Endodermal cell (in vitro differentiated cells): ENCODE data around the gene ZNRF2. TPM values are rescaled to one million over a fixed set of nuclear protein-coding genes. Genes with fewer than 3 reads are reported as not detected.

ENCODE experiments used
- DNase-seq: peaks from one replicate; pipeline ENCODE4 v3.0.0-alpha.2; 2017
- H3K27ac ChIP-seq: 2 replicates; pipeline ENCODE4 v1.5.1; 2013; ENCODE audit warnings: mild to moderate bottlenecking, low read depth, low read length, moderate library complexity
- H3K27me3 ChIP-seq: 2 replicates; pipeline ENCODE4 v1.6.1; 2013; ENCODE audit warnings: mild to moderate bottlenecking, low read length, moderate library complexity; ENCODE audit not compliant: insufficient read depth, control insufficient read depth, poor library complexity, severe bottlenecking
- H3K36me3 ChIP-seq: 2 replicates; pipeline ENCODE4 v1.7.0; 2013; ENCODE audit warnings: mild to moderate bottlenecking, low read length, moderate library complexity; ENCODE audit not compliant: control insufficient read depth, insufficient read depth
- H3K4me1 ChIP-seq: one replicate; pipeline ENCODE4 v1.7.0; 2013; ENCODE audit warnings: low read length; ENCODE audit not compliant: control insufficient read depth, insufficient read depth
- H3K4me3 ChIP-seq: 2 replicates; pipeline ENCODE4 v1.5.1; 2013; ENCODE audit warnings: mild to moderate bottlenecking, low read length, moderate library complexity
- H3K9ac ChIP-seq: 2 replicates; pipeline ENCODE4 v1.6.1; 2013; ENCODE audit warnings: mild to moderate bottlenecking, low read length, moderate library complexity; ENCODE audit not compliant: poor library complexity, severe bottlenecking; ENCODE audit errors: extremely low read depth
- H3K9me3 ChIP-seq: 2 replicates; pipeline ENCODE4 v1.6.1; 2013; ENCODE audit warnings: mild to moderate bottlenecking, low read length, moderate library complexity; ENCODE audit not compliant: control insufficient read depth
- H3K27ac Mint-ChIP-seq: 2 replicates; pipeline ENCODE4 v1.8.0; 2020; ENCODE audit warnings: mixed read lengths
- H3K27me3 Mint-ChIP-seq: 2 replicates; pipeline ENCODE4 v1.8.0; 2021; ENCODE audit warnings: mild to moderate bottlenecking, mixed read lengths; ENCODE audit not compliant: insufficient read depth
- H3K36me3 Mint-ChIP-seq: 2 replicates; pipeline ENCODE4 v1.8.0; 2020; ENCODE audit warnings: low read depth, mixed read lengths
- H3K4me1 Mint-ChIP-seq: 2 replicates; pipeline ENCODE4 v1.8.0; 2020; ENCODE audit warnings: mixed read lengths
- H3K4me3 Mint-ChIP-seq: 2 replicates; pipeline ENCODE4 v1.8.0; 2020; ENCODE audit warnings: mild to moderate bottlenecking, moderate library complexity, mixed read lengths
- H3K9me3 Mint-ChIP-seq: 2 replicates; pipeline ENCODE4 v1.8.0; 2020; ENCODE audit warnings: mild to moderate bottlenecking, mixed read lengths
- WGBS, 2 experiments: methylation state at CpG; one replicate each; pipeline versions ENCODE4 v1.1.5 to v1.1.7; 2013; ENCODE audit warnings: missing lambda C conversion rate in 2 of 2, mixed read lengths in 1 of 2; ENCODE audit not compliant: insufficient coverage in 1 of 2, insufficient read length in 1 of 2; 5-methylcytosine and 5-hydroxymethylcytosine counted together
- total RNA-seq, 2 donors: library from RNA; stranded (reverse); fragmentation: NEBNext Ultra II Directional in 1 of 2; extraction: Animal tissue kit (Norgen Biotek cat#: 25700) in 1 of 2; gene quantifications; 2 replicates in 1 of 2; 3 replicates in 1 of 2; pipeline ENCODE4 v1.2.1, GENCODE V29; 2021
- TF ChIP-seq, protein P1 (sequence below): fragments of 200-600 bp; sonication (generic); conservative IDR thresholded peaks from 2 replicates; pipeline ENCODE4 v1.5.0; 2021; ENCODE audit warnings: antibody characterized with exemption, mild to moderate bottlenecking

ZNRF2 gene
- total RNA-seq, 2 donors from 2014 or later = 15.5 to 20.9 TPM

DNA sequence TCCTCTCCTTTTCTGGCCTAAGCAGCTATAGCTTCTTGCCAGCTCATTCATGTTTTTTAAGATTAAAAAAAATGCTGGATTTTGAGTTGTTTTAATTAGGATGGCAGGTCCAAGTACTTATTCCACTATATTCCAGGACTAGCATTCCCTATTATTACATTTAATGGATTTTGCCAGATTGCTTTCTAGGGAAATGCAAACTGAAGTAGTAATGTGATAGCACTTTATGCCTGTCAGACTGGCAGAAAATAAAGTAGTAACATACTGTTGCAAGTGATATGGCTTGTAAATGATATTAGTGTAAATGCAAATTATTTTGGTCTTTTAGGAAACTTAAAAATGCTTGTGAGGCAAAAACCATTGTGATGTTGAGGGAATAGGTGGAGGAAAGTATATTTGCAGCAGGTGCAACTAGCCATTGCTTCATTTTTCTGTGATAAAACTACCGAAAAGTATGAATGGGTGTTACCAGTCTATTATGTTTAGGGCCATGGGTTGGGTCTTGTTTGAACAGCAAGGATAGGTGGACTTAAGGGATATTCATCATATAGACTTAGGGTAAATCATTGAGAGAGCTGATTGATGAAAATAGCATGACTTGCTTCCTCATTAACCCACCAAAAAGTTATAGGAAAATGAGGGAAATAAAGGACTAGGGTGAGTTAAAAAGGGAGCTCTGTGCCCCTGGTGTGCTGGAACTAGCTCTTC lies 19.9 kb downstream of the ZNRF2 start:
- DNase-seq = no peak
- no peak overlapping the region for H3K27ac ChIP-seq
- TF ChIP-seq, protein P1, sequence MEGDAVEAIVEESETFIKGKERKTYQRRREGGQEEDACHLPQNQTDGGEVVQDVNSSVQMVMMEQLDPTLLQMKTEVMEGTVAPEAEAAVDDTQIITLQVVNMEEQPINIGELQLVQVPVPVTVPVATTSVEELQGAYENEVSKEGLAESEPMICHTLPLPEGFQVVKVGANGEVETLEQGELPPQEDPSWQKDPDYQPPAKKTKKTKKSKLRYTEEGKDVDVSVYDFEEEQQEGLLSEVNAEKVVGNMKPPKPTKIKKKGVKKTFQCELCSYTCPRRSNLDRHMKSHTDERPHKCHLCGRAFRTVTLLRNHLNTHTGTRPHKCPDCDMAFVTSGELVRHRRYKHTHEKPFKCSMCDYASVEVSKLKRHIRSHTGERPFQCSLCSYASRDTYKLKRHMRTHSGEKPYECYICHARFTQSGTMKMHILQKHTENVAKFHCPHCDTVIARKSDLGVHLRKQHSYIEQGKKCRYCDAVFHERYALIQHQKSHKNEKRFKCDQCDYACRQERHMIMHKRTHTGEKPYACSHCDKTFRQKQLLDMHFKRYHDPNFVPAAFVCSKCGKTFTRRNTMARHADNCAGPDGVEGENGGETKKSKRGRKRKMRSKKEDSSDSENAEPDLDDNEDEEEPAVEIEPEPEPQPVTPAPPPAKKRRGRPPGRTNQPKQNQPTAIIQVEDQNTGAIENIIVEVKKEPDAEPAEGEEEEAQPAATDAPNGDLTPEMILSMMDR = no peak
- H3K27me3 ChIP-seq = no peaks in the 10 kb centered on the region
- H3K9me3 ChIP-seq = no peaks in the 10 kb centered on the region
- Mint-ChIP-seq H3K27ac (no peak overlapping the region), H3K27me3 (no peaks in the 10 kb centered on the region), H3K4me1 (peaks cover 31% of the 10 kb centered on the region), H3K9me3 (no peaks in the 10 kb centered on the region), H3K36me3 (no peaks in the 10 kb centered on the region), H3K4me3 (no peak overlapping the region)
- H3K4me3 ChIP-seq = no peak overlapping the region
- H3K4me1 ChIP-seq = peaks cover 3% of the 10 kb centered on the region
- no peaks in the 10 kb centered on the region for H3K36me3 ChIP-seq
- no peak overlapping the region for H3K9ac ChIP-seq
- 95 to 100% methylated on average over 1 of the region's 1 CpG for WGBS, 2 experiments

DNA sequence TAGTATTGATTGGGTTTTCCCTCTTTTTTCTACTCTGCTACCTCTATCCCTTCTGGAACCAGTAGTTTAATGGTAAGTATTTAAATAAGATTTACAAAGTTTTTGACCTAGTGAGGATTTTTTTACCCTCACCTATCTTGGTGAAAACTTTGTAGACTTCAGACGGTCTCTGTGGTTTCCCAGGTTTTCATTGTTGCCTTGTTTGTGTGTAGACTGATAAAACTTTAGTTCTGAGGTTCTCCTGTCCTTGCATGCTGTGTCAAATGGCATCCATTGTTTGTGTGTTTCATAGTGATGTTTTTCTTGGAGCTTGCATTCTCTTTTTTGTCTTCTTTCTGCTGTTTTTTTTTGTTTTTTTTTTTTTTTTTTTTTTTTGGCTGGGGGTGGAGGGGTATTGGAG lies 22.6 kb downstream of the ZNRF2 start:
- 35% methylated on average over 1 of the region's 1 CpG; no CpG with 5 or more reads in 1 of the 2 experiments for WGBS, 2 experiments
- peak overlapping the region; percentile 28 for H3K27ac Mint-ChIP-seq
- no peaks in the 10 kb centered on the region for H3K9me3 Mint-ChIP-seq
- H3K4me1 Mint-ChIP-seq = peaks cover 39% of the 10 kb centered on the region
- no peak overlapping the region for H3K27ac ChIP-seq
- H3K36me3 ChIP-seq = no peaks in the 10 kb centered on the region
- peaks cover 3% of the 10 kb centered on the region for H3K4me1 ChIP-seq
- H3K27me3 ChIP-seq = no peaks in the 10 kb centered on the region
- H3K36me3 Mint-ChIP-seq = no peaks in the 10 kb centered on the region
- H3K9ac ChIP-seq = no peak overlapping the region
- no peaks in the 10 kb centered on the region for H3K27me3 Mint-ChIP-seq
- peak overlapping the region; percentile 34 for H3K4me3 Mint-ChIP-seq
- TF ChIP-seq, protein P1 = no peak
- no peak for DNase-seq
- H3K9me3 ChIP-seq = no peaks in the 10 kb centered on the region
- H3K4me3 ChIP-seq = peak overlapping the region; percentile 6

DNA sequence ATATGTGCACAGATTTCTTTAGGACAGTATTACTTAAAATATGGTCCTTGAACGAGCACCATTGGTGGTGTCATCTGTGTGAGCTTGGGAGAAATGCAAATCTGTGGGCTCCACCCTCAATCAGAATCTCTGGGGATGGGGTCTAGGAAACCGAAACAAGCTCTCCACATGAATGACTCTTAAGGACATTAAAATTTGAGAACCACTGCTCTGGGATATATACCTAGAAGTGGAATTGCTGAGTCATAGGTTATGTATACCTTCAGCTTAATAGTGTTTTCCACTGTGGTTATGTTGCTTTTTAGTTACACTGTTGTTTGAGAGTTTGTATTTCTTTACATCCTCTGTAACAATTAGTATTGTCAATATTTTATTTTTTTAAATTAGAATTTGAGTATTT lies 24.0 kb downstream of the ZNRF2 start:
- TF ChIP-seq, protein P1 = no peak
- no peak overlapping the region for H3K27ac Mint-ChIP-seq
- peaks cover 43% of the 10 kb centered on the region for H3K4me1 Mint-ChIP-seq

More for the DNA sequence above, 24.0 kb downstream of the ZNRF2 start:
- no peaks in the 10 kb centered on the region for H3K9me3 Mint-ChIP-seq
- H3K27ac ChIP-seq = no peak overlapping the region
- peaks cover 3% of the 10 kb centered on the region for H3K4me1 ChIP-seq
- no peak for DNase-seq
- no peak overlapping the region for H3K4me3 Mint-ChIP-seq
- H3K27me3 ChIP-seq = no peaks in the 10 kb centered on the region
- H3K27me3 Mint-ChIP-seq = no peaks in the 10 kb centered on the region
- no peaks in the 10 kb centered on the region for H3K36me3 ChIP-seq
- no peaks in the 10 kb centered on the region for H3K9me3 ChIP-seq
- 87 to 100% methylated on average over 2 of the region's 2 CpGs for WGBS, 2 experiments
- H3K9ac ChIP-seq = no peak overlapping the region
- no peak overlapping the region for H3K4me3 ChIP-seq
- H3K36me3 Mint-ChIP-seq = no peaks in the 10 kb centered on the region
